ENCODE measurements around the gene ASAP3.

ASAP3 gene

DNA sequence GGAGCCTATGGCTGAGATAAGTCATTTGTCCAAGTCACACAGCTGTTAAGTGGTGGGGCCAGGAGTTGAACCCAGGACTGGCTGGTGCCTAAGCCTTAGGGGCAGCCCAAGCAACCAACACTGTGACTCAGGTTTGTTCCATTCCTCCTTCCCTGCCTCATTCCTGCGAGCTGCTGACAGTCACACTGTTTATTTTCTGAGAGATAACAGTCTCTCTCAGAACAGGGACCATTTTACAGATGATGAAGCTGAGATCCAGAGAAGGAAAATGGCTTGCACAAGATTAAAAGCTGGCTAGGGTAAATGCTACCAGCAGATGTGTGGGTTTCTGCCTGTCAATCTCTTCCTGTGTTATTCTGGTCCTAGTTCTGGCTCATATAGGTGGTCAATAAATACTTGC is 35.1 kb downstream of the ASAP3 start:
- DNase-seq, result no peak

DNA sequence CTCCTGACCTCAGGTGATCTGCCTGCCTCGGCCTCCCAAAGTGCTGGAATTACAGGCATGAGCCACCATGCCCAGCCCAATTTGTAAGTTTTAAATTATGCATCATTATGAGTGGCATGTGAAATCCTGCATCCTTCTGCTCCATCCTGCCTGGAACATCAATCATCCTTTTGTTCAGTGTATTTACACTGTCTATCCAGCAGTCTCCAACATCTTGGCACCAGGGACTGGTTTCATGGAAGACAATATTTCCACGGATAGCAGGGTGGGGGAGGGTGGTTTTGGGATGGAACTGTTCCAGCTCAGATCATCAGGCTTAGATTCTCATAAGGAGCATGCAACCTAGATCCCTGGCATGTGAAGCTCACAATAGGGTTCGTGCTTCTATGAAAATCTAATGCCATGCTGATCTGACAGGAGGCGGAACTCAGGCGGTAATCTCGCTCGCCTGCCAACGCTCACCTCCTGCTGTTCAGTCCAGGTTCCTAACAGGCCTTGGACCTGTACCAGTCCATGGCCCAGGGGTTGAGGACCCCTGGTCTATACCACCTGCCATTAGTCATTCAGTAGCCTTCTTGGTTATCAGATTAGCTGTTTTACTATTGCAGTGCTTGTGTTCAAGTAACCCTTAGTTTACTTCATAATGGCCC is 37.2 kb downstream of the ASAP3 start:
- no peak for DNase-seq

DNA sequence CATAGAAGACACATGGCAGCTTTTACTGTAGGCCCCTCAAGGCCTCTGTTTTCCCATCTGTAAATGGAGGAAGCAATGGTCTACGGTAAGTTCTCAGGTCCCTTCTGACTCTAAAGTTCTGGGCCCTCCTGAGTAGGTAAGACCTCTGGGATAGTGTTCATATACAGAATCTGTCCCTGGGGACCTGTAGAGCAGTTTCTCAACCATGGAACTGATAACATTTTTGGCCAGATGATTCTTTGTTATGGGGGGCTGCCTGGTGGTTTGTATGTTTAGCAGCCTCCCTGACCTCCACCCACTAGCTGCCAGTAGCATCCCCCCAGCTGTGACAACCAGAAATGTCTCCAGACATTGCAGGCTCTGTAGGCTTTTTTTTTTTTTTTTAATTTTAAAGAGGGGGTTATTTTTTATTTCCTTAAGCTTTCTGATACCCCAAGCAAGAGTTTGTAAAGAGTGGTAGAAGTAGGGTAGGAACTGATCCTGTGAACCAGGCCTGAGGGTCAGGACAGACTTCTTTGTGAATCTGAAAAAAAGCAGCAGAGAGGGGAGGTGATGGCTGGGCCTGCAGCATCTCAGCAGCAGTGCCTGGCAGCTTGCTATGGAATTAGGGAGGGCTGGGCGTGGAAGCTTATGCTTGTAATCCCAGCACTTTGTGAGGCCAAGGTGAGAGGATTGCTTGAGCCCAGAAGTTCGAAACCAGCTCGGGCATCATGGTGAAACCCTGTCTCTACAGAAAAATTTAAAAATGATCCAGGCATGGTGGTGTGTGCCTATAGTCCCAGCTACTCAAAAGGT is 39.2 kb downstream of the ASAP3 start:
- DNase-seq, result no peak

DNA sequence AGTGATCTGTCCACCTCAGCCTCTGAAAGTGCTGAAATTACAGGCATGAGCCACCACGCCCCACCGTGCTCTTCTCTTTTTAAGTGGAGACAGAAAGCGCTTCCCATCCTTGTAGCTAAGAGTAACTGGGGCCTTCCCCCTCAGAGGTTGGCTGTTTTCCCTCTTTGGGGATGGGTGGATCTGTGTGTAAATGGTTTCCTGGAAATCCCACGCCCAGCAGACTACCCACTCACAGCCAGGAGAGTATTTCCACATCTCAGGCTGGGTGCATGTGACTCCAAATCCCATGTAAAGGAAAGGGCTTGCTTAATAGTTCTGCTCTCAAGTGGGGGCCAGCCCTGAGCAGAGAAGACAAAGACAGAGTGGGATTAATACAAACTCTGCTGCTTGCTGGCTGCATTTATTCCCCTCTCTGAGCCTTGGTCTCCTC is 39.9 kb downstream of the ASAP3 start:
- DNase-seq, result peak; percentile 81

DNA sequence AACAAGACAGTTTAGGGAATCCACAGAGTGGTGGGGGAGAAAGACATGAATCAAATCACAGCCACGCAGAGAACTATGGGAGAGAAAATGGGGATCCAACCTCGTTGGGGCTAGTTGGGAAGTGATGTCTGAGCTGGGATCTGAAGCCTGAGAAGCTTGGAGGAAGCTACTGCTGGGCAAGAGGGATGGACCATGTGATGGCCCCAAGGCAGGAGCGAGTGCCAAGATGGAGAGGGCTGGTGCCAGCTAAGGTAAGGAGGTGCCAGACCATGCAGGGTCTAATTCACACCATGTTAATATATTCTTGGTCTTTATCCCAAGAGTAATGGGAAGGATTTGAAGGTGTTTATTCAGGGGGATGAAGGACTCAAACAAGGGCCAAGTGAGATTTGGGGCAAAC is 41.2 kb downstream of the ASAP3 start:
- no peak for DNase-seq

DNA sequence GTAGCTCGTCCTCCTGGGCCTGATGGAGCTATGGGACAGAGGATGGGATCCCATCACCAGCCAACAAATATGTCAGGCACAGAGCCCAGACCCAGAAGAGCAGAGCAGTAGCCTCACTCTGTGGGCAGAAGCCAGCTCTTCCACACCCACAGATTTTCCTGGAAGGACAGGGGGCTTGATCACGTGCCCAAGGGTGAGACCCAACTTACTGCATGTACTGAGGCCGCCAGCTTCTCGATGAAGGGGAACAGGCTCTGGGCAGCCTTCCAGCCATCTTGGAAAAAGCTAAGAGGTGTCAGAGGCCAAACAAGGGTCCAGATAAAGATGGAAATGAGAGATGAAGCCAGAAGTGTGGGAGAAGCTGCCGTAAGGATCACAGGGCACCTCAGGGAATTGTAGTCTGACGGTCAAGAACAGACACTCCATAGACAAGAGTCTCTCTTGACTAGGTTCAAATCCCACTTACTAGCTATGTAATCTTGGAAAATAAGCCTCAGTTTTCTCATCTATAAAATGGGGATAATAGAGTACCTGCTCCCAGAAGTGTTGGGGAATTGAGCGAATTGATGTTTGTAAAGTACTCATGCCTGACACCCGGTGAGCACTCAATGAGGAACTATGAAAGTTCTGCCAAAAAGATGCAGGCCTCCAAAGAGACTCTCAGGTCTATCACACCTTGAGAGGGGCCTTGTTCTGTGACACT is 42.4 kb downstream of the ASAP3 start:
- DNase-seq, result no peak

DNA sequence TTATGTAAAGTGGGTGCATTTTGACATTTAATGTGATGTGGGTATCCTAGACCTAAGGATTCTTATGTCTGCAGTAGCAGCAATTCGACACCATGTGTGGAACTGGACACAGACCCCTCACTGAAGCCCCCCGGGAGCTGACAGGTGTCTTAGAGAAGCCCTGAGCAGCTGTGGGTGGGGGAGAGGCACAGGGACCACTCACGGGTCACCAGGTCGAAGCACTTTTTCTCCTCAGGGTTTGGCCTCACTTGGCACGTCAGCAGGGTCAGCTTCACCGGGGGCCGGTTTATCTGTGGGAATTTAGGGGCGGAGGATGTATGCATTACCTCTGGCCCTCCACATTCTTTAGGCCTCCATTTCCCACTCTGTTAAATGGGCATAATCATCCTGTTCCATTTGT is 45.4 kb downstream of the ASAP3 start:
- no peak for DNase-seq

DNA sequence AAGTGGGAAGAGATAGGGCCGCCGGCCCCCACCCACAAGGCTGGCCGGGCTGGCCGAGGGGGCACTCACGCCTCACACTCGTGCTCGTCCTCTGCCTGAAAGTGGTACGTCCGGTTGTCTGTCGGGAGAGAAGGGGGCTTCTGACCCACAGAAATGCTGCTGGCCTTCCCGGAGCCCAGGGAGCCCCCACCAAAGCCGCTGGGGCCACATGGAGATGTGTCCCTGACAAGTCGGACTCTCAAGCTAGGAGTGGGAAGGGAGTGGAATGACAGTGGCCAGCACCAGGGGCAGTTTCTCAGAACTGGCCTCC is 46.7 kb downstream of the ASAP3 start:
- DNase-seq, result no peak

DNA sequence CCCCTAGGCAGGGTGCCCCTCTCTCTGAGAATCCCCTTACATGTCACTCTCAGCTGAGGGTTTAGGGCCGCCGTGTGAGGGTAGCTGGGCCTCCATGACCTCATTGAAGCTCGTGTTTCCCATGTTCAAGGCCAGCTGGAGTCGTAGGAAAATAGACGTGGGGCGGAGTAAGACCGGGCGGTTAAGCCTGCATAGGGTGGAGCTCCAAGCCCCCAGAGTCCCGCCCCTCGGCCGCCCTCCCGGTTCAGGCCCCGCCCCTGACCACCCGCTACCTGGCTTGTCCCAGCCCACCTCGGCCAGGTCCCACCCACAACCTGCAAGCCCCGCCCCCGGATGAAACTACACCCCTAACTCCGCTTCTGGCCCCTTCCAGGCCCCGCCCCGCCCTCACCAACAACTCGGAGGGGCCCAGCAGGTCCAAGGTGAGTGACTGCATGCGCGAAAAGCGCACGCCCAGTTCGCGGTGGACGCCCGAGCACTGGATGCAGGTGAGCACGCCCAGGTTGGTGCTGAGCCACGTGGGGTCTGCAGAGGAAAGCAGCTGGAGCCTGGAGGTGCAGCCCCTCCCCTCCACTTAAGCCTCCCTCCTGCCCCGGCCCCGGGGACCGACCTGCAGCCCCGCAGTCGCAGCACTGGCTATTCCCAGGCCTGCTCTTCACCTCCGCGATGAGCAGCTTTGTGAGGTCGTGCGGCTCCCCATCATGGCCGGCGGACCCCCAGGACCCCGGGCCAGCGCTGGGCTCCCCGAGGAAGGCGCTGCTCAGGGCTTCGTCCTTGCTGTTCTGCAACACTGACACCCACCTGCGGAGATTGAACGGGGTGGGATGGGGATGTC is 47.2 kb downstream of the ASAP3 start:
- no peak for DNase-seq

DNA sequence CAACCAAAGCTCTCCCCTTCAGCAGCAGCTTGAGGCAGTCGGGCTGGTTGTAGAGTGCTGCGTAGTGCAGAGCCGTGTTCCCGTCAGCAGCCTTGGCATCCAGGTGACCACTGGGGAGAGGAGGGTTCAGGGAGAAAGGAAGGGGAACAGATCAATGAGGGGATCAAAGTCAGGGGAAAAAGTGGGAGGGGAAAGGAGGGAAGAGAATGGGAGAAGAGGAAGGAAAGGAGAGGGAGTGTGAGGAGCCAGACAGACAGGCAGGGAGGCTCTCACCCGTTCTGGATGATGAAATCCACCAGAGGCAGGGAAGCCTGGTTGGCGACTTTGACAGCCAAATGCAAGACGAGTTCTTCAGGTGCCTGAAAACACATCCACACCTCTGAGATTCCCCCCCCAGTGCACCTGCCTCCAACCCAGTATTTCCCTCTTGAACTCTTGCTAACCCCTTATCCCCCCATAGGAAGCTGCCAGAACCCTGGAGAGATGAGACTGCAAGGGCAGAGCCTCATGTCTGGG is 49.7 kb downstream of the ASAP3 start:
- DNase-seq, result no peak

DNA sequence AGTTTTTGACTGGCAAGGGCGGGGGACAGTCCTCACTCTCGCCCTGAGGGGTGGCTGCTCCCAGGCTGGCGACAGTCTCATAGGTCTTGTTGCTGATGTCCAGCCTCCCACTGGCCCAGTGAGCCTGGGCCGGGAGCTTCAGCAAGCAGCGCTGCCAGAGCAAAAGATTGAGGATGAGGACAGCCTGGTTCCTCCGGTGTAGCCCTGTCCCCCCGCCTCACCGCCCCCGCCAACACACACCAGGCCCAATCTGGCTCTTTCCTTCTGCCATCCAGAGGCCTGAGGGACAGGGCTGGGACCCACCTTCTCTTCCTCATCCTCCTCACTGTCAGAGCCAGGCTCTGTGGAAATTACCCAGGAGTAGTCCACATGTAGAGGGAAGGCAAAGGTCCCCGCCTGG is 50.9 kb downstream of the ASAP3 start:
- DNase-seq, result no peak

DNA sequence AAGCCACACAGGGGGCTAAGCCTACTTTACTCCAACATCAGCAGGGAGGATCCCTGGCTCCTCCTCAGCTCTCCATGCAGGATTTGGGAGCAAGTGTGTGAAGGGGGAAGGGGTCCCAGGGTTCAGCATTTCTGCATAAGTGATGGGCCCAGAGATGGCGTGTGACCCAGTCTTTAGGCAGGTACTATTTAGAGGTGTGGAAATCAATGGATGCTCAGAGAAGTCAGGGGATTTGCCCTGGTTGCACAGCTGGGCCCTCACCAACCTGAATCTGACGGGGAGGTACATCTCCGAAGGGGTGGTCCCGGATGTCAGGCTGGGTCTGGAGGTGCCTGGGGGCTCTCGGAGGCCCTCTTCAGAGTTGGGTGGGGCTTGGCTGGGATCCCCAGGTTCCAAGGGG is 52.5 kb downstream of the ASAP3 start:
- no peak for DNase-seq

DNA sequence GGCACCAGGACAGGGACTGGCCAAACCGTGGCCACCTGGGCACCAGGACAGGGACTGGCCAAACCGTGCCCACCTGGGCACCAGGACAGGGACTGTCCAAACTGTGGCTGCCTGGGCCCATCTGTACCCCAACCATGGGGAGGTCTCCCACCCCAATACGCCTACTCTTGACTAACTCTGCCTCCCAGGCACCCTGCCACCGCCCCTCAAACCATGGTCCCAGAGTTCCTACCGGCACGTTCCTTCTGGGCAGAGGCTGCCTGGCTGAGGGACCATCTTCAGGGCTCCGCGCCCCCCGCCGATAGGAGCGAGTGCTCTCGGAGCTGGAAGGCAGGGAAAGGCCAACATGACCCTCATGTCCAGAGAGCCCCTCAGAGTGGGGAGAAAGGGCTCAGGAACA is 53.2 kb downstream of the ASAP3 start:
- DNase-seq, result no peak

DNA sequence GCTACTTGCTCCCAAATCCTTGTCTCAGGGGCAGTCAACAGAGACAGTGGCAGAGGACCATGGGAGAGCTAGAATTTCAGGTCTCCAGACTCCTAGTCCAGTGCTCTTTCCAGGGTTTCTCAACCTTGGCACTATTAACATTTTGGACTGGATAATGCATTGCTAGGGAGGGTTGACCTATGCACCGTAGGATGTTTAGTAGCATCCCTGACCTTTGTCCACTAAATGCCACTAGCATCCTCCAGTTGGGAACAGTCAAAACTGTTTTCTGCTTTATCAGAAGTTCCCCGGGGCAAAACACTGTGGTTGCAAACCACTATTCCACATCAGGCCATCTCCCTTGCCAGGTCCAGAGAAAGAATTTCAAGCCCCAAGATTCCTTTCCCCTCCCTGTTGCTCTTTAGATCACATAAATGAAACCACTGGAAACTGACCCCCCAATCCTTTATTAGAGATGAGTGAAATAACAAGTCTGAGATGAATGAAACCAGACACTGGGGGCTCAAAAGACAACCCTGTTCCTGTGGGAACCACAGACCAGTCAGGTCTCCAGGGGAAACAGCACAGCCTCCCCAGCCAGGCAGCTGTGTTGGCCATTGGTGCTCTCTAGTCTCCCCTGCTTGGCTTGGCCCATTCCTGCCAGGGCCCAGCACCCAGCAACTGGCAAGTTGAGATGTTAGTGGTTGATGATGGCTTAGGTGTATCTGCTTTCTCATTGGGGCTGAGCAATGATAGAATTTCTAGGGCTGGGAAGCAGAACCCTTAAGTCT is 55.7 kb downstream of the ASAP3 start:
- DNase-seq, result no peak

DNA sequence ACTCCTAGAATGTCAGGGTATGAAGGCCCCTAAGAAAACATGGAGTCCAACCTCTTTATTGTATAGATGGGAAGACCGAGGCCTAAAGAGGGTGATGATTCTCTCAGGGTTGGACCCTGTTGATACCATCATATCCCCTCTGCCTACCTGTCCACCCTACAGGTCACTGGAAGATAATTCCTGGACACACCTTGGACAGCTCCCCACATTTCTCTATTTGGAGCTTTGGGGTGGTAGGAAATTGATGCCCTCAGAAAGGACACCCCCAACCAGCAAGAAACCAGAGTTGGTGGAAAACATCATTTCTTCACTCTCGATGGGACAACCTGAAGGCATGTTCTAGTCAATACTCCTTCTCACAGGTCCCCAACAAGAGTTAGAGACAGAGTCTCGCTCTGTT is 56.4 kb downstream of the ASAP3 start:
- no peak for DNase-seq

DNA sequence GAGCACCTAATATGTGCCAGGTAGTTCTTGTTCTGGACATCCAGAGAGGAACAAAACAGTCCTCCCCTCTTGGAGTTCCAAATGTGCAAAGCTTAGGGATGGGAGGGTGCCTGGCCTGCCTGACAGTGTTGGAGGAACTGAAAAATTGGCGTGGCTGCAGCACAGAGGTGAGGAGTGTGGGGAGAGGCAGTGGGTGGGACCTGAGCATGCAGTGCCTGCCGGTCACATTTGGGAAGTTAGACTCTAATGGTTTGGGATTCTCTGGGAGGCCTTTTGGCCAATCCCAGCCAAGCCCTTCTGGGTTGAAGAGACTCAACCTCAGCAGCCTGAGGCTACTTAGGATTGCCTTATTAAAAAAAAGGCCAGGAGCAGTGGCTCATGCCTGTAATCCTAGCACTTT is 57.2 kb downstream of the ASAP3 start:
- no peak for DNase-seq

DNA sequence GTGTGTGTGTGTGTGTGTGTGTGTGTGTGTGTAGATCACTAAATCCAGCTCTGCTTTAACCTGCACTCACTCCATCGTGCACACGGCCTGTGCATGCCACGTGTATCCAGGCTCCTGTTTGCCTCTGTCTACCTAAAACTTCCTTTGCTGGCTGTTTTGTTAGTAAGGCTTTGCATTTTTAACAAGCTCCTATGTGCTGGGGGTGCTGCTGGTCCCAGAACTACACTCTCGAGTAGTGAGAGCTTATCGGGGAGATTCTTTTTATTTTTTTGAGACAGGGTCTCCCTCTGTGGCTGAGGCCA is 58.8 kb downstream of the ASAP3 start:
- no peak for DNase-seq

DNA sequence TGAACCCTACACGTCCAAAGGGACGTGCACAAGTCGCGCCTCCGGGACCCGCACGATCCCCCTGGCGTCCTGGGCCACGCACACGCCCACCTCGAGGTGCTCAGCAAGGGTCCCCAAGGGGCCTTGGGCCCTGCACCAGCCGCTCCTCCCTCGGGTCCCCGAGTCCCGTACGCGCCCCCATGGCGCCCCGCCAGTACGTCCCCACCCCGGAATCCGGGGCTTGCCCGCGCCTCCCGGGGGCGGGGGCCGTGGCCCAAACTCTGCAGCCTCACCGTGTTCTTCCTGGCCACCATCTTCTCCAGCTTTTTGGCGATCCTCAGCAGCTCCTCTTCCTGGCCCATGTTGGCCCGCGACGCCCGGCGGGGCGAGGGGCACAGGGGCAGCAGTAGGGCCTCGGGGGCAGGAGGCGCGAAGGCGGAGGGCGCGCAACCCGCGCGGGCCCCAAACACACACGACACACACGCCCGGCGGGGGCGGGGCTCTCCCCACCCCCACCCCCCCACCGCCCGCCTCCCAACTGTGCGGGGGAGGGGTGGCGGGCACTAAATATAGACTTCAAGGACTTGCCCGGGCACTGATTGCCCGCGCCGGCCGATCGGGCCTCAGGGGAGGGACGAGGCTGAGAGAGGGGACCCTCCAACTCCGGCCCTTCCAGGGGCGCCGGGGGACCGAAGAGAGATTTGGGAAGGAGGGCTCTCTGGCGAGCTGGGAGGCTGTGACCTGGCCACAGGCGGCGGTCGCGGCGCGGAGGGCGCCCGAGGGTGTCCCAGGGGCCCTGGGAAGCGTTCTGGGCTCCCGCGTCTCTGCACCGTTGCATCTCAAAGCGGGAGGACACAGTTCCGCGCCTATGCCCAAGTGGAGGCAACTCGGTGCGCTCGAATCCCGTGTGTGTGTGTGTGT is 59.4 kb downstream of the ASAP3 start, which contains the start of gene TCEA3:
TSS of gene TCEA3 (minus strand) at position 456 of the 900 bp plus-strand sequence. CDS start at position 341, 115 bp downstream.
- DNase-seq, result no peak

DNA sequence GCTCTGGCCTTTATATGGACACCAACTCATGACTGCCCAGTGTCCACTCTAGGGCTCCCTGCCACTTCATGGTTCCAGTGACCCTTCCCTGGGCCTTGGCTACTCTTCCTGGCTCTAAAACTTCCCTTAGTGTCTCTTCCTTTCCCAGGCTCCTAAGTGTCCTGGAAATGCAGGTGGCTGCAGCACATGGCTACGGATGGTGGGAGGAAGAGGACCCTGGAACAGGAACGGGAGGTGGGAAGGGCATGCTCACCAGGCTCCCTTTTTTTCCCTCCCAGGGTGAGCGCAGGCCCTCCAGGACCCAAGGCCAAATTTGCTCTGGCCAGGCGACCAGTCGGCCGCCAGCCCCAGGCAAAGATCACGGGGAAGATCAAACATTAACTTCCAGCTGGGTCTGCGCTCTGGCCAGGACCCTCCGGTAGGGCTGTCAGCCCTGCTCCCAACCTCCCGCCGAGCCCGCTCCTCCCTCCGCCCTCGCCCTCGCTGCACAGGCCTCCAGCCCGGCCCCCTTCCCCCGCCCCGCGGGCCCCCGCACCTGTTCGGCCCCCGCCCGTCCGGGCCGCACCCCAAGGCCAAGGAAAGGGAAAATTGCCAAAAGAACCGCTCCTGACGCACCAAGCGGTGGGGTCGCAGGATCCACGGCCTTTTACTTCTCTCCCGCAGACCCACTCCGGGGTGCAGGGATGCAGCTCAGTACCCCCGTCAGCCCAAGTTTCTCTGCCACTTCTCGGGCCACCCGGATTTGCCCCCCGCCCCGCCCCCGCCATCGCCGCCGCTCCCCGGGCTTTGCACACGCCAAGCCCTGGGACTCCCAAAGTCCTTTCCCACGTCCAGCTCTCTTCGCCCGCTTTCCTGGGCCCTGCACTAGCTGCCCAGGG is 60.3 kb downstream of the ASAP3 start:
- no peak for DNase-seq

DNA sequence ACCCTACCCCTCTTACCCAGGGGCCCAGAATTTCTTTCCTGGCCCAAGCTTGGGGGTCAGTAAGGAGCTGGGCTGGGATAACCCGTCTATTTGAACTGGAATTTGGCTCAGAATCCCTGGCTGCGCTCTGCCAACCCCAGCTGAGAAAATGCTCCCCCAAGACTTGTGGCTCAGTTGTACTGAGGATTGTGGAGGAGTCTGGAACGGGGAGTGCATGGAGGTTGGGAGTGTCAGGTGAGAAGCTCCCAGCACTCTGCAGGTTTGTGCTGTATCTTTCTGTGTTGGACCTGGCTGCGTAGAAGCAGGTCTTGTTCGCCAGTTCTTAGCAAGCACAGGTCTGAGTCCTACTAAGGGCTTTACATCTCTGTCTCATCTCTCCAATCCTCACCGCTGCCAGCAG is 61.0 kb downstream of the ASAP3 start:
- no peak for DNase-seq
